Thyroid gland (tissue), 4 donors: ENCODE measurements around the gene NELL2.

Source experiments
- CTCF ChIP-seq, 6 experiments: fragments of 200-600 bp in 3 of 6; fragments of 450-650 bp in 3 of 6; sonication (generic) in 3 of 6; IDR thresholded peaks; one replicate each; pipeline ENCODE4 v1.5.1; 2016 to 2019; ENCODE audit warnings: antibody characterized with exemption in 6 of 6, mild to moderate bottlenecking in 2 of 6, inconsistent platforms in 1 of 6, moderate library complexity in 1 of 6
- POLR2A ChIP-seq, 2 donors: fragments of 450-650 bp; IDR thresholded peaks; one replicate each; pipeline ENCODE4 v1.6.1; 2017; ENCODE audit warnings: antibody characterized with exemption in 2 of 2, mild to moderate bottlenecking in 2 of 2, moderate library complexity in 1 of 2

GRCh38 chr12:44588651-44589050, 287.5 kb downstream of the NELL2 start:
- TF ChIP-seq CTCF (IDR thresholded peaks at IDR 0.05) (no peak), POLR2A (IDR thresholded peaks at IDR 0.05) (no peak)
